Mesenchymal stem cell (in vitro differentiated cells and primary cell): ENCODE data around the gene PLIN4.

Experiments used
- DNase-seq: peaks from one replicate; pipeline ENCODE4 v3.0.0-alpha.2; 2013
- H2AFZ ChIP-seq: one replicate; pipeline ENCODE4 v1.6.1; 2013; ENCODE audit warnings: low read depth, mild to moderate bottlenecking, control low read depth, inconsistent platforms, low read length, moderate library complexity
- H2AK5ac ChIP-seq: 2 replicates; pipeline ENCODE4 v1.6.1; 2013; ENCODE audit warnings: low read length, moderate library complexity, mild to moderate bottlenecking, inconsistent platforms; ENCODE audit not compliant: severe bottlenecking
- H2BK120ac ChIP-seq: one replicate; pipeline ENCODE4 v1.6.1; 2013; ENCODE audit warnings: low read depth, mild to moderate bottlenecking, inconsistent platforms, low read length, moderate library complexity
- H2BK12ac ChIP-seq, 2 experiments: one replicate each; pipeline ENCODE4 v1.6.1; 2013; ENCODE audit warnings: inconsistent platforms in 2 of 2, low read length in 2 of 2, mild to moderate bottlenecking in 2 of 2, moderate library complexity in 2 of 2, control low read depth in 1 of 2
- H2BK15ac ChIP-seq: one replicate; pipeline ENCODE4 v1.6.1; 2013; ENCODE audit warnings: mild to moderate bottlenecking, low read depth, inconsistent platforms; ENCODE audit not compliant: poor library complexity, severe bottlenecking
- H2BK5ac ChIP-seq: 2 replicates; pipeline ENCODE4 v1.6.1; 2013; ENCODE audit warnings: low read depth, mild to moderate bottlenecking, low read length, control low read depth, inconsistent platforms; ENCODE audit not compliant: poor library complexity, severe bottlenecking
- H3K14ac ChIP-seq, 2 experiments: one replicate each; pipeline ENCODE4 v1.6.1; 2013; ENCODE audit warnings: inconsistent platforms in 2 of 2, low read length in 2 of 2, control low read depth in 1 of 2, mild to moderate bottlenecking in 1 of 2, moderate library complexity in 1 of 2
- H3K18ac ChIP-seq, 2 experiments: one replicate each; pipeline ENCODE4 v1.6.1; 2013; ENCODE audit warnings: inconsistent platforms in 2 of 2, low read length in 2 of 2, control low read depth in 1 of 2, low read depth in 1 of 2, mild to moderate bottlenecking in 1 of 2
- H3K23ac ChIP-seq, 2 experiments: one replicate each; pipeline ENCODE4 v1.6.1; 2013; ENCODE audit warnings: inconsistent platforms in 2 of 2, low read length in 2 of 2, mild to moderate bottlenecking in 2 of 2, moderate library complexity in 2 of 2, control low read depth in 1 of 2
- H3K27ac ChIP-seq: 2 replicates; pipeline ENCODE4 v1.5.1; 2013; ENCODE audit warnings: mild to moderate bottlenecking, moderate library complexity, low read length, control low read depth, inconsistent platforms; ENCODE audit not compliant: poor library complexity, severe bottlenecking
- H3K27me3 ChIP-seq, 2 experiments: 2 replicates each; pipeline versions ENCODE4 v1.6.1 to v1.7.0; 2013; ENCODE audit warnings: low read length in 2 of 2, mild to moderate bottlenecking in 2 of 2, moderate library complexity in 2 of 2, control low read depth in 1 of 2, inconsistent platforms in 1 of 2; ENCODE audit not compliant: control insufficient read depth in 1 of 2, insufficient read depth in 1 of 2
- H3K36me3 ChIP-seq, 2 experiments: 2 replicates each; pipeline versions ENCODE4 v1.6.1 to v1.7.0; 2013; ENCODE audit warnings: low read length in 2 of 2, control low read depth in 1 of 2, inconsistent platforms in 1 of 2, low read depth in 1 of 2, mild to moderate bottlenecking in 1 of 2; ENCODE audit not compliant: insufficient read depth in 2 of 2, control insufficient read depth in 1 of 2
- H3K4ac ChIP-seq, 2 experiments: one replicate each; pipeline ENCODE4 v1.6.1; 2013; ENCODE audit warnings: inconsistent platforms in 2 of 2, low read length in 2 of 2, mild to moderate bottlenecking in 2 of 2, moderate library complexity in 2 of 2, control low read depth in 1 of 2, low read depth in 1 of 2
- H3K4me1 ChIP-seq: 2 replicates; pipeline ENCODE4 v1.6.1; 2013; ENCODE audit warnings: low read depth, low read length, control low read depth; ENCODE audit not compliant: control insufficient read depth, insufficient read depth
- H3K4me2 ChIP-seq: 2 replicates; pipeline ENCODE4 v1.6.1; 2013; ENCODE audit warnings: low read length, mild to moderate bottlenecking, inconsistent platforms; ENCODE audit not compliant: poor library complexity, severe bottlenecking
- H3K4me3 ChIP-seq, 2 experiments: 2 replicates each; pipeline versions ENCODE4 v1.5.1 to v1.7.0; 2013; ENCODE audit warnings: low read length in 2 of 2, mild to moderate bottlenecking in 2 of 2, control low read depth in 1 of 2, low read depth in 1 of 2; ENCODE audit not compliant: insufficient read depth in 1 of 2
- H3K79me1 ChIP-seq: replicated peaks from 2 replicates; pipeline ENCODE4 v1.6.1; 2013; ENCODE audit warnings: mild to moderate bottlenecking, control low read depth, low read length, inconsistent platforms; ENCODE audit not compliant: poor library complexity, severe bottlenecking
- H3K9ac ChIP-seq: 2 replicates; pipeline ENCODE4 v1.7.0; 2013; ENCODE audit warnings: mild to moderate bottlenecking, low read length, moderate library complexity
- H3K9me3 ChIP-seq: 2 replicates; pipeline ENCODE4 v1.7.0; 2013; ENCODE audit warnings: mild to moderate bottlenecking, low read length; ENCODE audit not compliant: control insufficient read depth
- H4K8ac ChIP-seq: one replicate; pipeline ENCODE4 v1.6.1; 2013; ENCODE audit warnings: inconsistent platforms, mild to moderate bottlenecking, low read length, moderate library complexity
- H4K91ac ChIP-seq: one replicate; pipeline ENCODE4 v1.6.1; 2013; ENCODE audit warnings: mild to moderate bottlenecking, low read length, inconsistent platforms
- WGBS: methylation state at CpG from one replicate; pipeline ENCODE4 v1.1.7; 2013; ENCODE audit warnings: mixed read lengths; 5-methylcytosine and 5-hydroxymethylcytosine counted together

Gene PLIN4

DNA sequence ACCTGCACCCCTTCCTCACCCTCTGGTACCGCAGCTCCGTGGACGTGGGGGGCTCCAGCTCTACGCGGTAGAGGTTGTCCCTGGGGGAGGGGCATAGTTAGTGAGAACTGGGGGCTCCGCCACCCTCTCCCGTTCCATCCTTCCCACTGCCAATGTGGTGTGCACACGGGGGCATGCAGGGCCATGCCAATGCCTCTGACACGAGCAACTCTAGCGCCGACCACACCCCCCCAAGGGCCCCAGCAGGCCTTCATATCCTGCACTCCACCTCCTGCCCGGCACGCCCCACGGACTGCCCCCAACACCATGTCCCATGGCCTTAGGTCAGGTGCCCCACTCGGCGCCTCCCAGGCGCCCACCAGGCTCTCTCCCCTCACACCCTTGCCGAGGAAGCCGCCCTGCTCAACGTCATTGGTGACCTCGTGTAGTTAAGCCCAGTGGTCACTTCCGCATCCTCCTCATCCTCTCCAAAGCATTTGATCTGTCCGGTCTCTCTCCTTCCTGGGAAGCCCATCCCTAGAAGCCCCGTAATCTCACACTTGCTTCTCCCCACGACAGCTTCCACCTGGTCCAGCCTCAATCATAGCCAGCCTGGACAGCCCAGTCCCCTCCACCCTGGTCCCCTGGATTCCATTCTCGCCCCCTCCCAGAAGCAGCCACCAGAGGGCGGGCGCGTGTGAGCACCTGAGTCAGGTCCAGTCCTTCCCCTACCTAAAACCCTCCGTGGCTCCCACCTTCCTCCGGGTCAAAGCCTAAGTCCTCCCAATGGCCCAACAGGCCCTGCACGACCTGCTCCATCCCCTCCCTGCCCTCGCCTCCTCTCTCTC lies 39.1 kb upstream of the PLIN4 start:
- Histone ChIP-seq H3K4me1 (peaks cover 8% of the 10 kb centered on the region), H4K91ac (no peak overlapping the region), H3K18ac (no peak overlapping the region), H3K14ac (no peak overlapping the region), H2BK120ac (no peak overlapping the region), H4K8ac (no peak overlapping the region), H3K9ac (no peak overlapping the region), H2BK15ac (no peak overlapping the region), H3K36me3 (peaks cover 0 to 20% of the 10 kb centered on the region in 2 experiments), H3K79me1 (no peaks in the 10 kb centered on the region), H3K4me2 (no peak overlapping the region), H2AFZ (no peak overlapping the region), H3K9me3 (no peaks in the 10 kb centered on the region), H3K23ac (no peak overlapping the region), H2BK12ac (no peak overlapping the region), H3K4me3 (no peak overlapping the region), H3K27me3 (peaks cover 0 to 25% of the 10 kb centered on the region in 2 experiments), H3K27ac (no peak overlapping the region), H2AK5ac (no peak overlapping the region), H2BK5ac (no peak overlapping the region), H3K4ac (no peak overlapping the region)
- no peak for DNase-seq
- WGBS = 89% methylated on average over 29 of the region's 33 CpGs

DNA sequence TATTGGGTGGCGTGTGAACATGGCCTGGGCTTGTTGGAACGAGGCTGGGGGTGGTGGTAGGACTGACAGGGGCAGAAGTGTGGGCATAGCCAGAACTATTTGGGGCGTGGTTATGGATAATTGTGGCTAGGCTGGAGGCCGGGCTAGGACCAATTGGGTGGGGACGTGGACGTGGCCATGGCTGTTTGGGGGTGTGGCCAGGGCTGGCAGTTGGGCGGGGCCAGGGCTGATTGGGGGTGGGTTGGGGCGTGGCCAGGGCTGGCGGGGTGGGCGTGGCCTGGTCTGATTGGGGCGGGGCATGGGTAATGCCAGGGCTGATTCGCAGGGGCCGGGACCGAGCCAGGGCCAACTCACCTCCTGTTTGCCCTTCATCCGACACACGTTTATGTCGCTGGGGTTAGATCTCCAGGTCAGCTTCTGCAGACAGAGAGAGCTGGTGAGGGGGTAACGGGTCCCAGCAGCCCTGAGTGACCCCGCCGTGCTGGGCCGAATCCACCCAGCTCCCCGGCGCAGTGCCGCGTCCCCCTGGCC lies 38.4 kb upstream of the PLIN4 start:
- no peak overlapping the region for H4K8ac ChIP-seq
- no peak overlapping the region for H3K14ac ChIP-seq
- H3K4me2 ChIP-seq = no peak overlapping the region
- H3K27me3 ChIP-seq = peaks cover 0 to 31% of the 10 kb centered on the region in 2 experiments
- H3K18ac ChIP-seq = no peak overlapping the region
- H3K4me3 ChIP-seq = no peak overlapping the region
- no peak overlapping the region for H2BK12ac ChIP-seq
- peaks cover 0 to 25% of the 10 kb centered on the region in 2 experiments for H3K36me3 ChIP-seq
- H3K9me3 ChIP-seq = no peaks in the 10 kb centered on the region
- H3K4ac ChIP-seq = no peak overlapping the region
- H2BK120ac ChIP-seq = no peak overlapping the region
- no peak overlapping the region for H4K91ac ChIP-seq
- no peak overlapping the region for H3K9ac ChIP-seq
- no peak overlapping the region for H3K27ac ChIP-seq
- no peak overlapping the region for H2AK5ac ChIP-seq
- H3K79me1 ChIP-seq = no peaks in the 10 kb centered on the region
- H2BK15ac ChIP-seq = no peak overlapping the region
- H3K4me1 ChIP-seq = peaks cover 8% of the 10 kb centered on the region
- peak; percentile 26 for DNase-seq
- H2BK5ac ChIP-seq = no peak overlapping the region
- 59% methylated on average over 11 of the region's 25 CpGs for WGBS
- no peak overlapping the region for H2AFZ ChIP-seq
- no peak overlapping the region for H3K23ac ChIP-seq

DNA sequence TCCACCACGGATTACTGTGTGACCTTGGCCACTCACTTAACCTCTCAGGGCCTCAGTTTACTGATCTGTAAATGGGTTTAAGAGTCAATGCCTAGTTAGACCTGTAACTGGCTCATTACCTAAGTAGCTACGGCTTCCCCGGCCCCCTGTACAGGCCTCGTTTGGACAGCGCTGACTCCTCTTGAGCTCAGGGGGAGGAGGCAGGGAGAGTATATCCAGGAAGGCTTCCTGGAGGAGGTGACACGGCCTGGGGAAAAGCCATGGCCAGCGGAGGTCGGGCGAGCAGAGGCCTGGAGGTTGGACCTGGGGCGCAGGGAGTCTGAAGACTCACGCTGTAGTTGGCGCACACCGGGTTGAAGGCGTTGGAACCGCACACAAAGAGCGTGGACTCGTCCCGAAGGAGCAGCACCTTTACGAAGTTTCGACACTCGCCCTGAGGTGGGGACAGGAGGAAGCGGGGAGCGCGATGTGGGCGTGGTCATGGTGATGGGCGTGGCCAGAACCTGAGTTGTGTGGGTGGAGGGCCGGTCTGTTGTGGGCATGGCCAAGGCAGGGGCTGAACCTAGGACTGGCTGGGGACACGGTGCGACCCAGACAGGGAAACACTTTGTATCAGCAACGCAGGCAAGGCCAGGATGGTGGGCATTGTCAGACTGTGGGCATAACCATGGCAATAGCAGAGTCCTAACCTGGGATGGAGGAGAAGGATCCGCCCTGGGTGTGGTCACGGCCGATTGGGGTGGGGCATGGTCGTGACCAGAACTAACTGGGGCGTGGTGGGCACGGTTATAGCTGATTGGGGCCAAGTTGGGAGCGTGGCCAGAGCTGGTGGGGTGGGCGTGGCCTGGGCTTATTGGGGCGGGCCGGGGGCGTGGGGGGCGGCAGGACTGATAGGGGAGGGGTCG lies 37.6 kb upstream of the PLIN4 start:
- Histone ChIP-seq H3K4ac (no peak overlapping the region), H3K4me2 (no peak overlapping the region), H3K18ac (no peak overlapping the region), H2BK15ac (no peak overlapping the region), H3K4me1 (peaks cover 8% of the 10 kb centered on the region), H3K9me3 (no peaks in the 10 kb centered on the region), H2BK12ac (no peak overlapping the region), H2BK120ac (no peak overlapping the region), H3K36me3 (peaks cover 0 to 25% of the 10 kb centered on the region in 2 experiments), H3K27ac (no peak overlapping the region), H2AFZ (no peak overlapping the region), H4K91ac (no peak overlapping the region), H3K14ac (no peak overlapping the region), H3K4me3 (no peak overlapping the region), H3K79me1 (no peaks in the 10 kb centered on the region), H4K8ac (no peak overlapping the region), H2BK5ac (no peak overlapping the region), H3K27me3 (peaks cover 0 to 31% of the 10 kb centered on the region in 2 experiments), H2AK5ac (no peak overlapping the region), H3K23ac (no peak overlapping the region), H3K9ac (no peak overlapping the region)
- 66% methylated on average over 43 of the region's 43 CpGs for WGBS
- no peak for DNase-seq

DNA sequence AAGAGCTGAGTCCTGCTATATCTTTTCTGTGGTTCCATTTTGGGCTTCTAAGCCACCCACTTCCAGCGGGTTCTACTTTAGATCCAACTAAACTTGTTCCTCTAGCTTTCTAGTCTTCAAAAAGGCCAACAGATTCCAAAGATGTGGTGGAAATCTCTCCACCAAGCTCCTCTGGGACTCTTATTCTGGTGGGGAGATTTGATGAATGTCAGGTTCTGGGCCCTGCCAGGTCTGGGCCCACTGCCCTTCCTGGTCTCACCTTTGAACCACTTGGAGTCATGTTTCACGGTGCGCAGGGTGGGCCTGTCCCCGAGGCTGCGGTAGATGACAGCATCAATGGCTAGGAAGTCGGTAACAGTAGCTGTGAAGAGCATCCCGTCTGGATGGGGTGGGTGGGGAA lies 36.4 kb upstream of the PLIN4 start:
- H3K4me3 ChIP-seq = no peak overlapping the region
- no peak overlapping the region for H4K91ac ChIP-seq
- peaks cover 0 to 25% of the 10 kb centered on the region in 2 experiments for H3K36me3 ChIP-seq
- no peak overlapping the region for H3K4me2 ChIP-seq
- no peak overlapping the region for H2BK120ac ChIP-seq
- no peak overlapping the region for H2AK5ac ChIP-seq
- H2BK5ac ChIP-seq = no peak overlapping the region
- H3K14ac ChIP-seq = no peak overlapping the region
- peaks cover 8% of the 10 kb centered on the region for H3K4me1 ChIP-seq
- H2AFZ ChIP-seq = no peak overlapping the region
- H2BK15ac ChIP-seq = no peak overlapping the region
- no peak overlapping the region for H3K18ac ChIP-seq
- no peaks in the 10 kb centered on the region for H3K9me3 ChIP-seq
- no peak overlapping the region for H3K4ac ChIP-seq
- H3K79me1 ChIP-seq = no peaks in the 10 kb centered on the region
- no peak overlapping the region for H3K23ac ChIP-seq
- H3K27me3 ChIP-seq = peaks cover 0 to 36% of the 10 kb centered on the region in 2 experiments
- no peak overlapping the region for H3K9ac ChIP-seq
- no peak overlapping the region for H2BK12ac ChIP-seq
- H4K8ac ChIP-seq = no peak overlapping the region
- WGBS = 91% methylated on average over 5 of the region's 7 CpGs
- H3K27ac ChIP-seq = no peak overlapping the region
- no peak for DNase-seq
